ENCODE measurements around the gene MPV17L2.
"Not testable (repeated sequence)": the region's sequence is repeated elsewhere in the genome, so short reads cannot be mapped to it uniquely, and the experiment has no call there.

The MPV17L2 gene

GRCh38 chr19:18193388-18194180 is 566 bp downstream of the MPV17L2 start:
- no peak for DNase-seq

GRCh38 chr19:18194181-18194530 is 1.1 kb downstream of the MPV17L2 start:
- no peak for DNase-seq

- DNase-seq, result peak; percentile 4
Measured at GRCh38 chr19:18194554-18195238, 1.7 kb downstream of the MPV17L2 start.

GRCh38 chr19:18196511-18196845 is 3.5 kb downstream of the MPV17L2 start:
- DNase-seq, result no peak

GRCh38 chr19:18197306-18197705 is 4.3 kb downstream of the MPV17L2 start:
- DNase-seq, result no peak

- DNase-seq, result no peak
Measured at GRCh38 chr19:18197941-18198340, 4.9 kb downstream of the MPV17L2 start.

GRCh38 chr19:18198374-18198773 is 5.4 kb downstream of the MPV17L2 start:
- no peak for DNase-seq

GRCh38 chr19:18202397-18202777 is 9.4 kb downstream of the MPV17L2 start:
- no peak for DNase-seq

GRCh38 chr19:18202778-18203407 is 9.9 kb downstream of the MPV17L2 start:
- peak; percentile 9 for DNase-seq

- peak; percentile 57 for DNase-seq
Measured at GRCh38 chr19:18203408-18203862, 10.4 kb downstream of the MPV17L2 start.

GRCh38 chr19:18203863-18204393 is 10.9 kb downstream of the MPV17L2 start, which contains the start of gene RAB3A:
TSS of gene RAB3A (minus strand) at chr19:18204042. CDS start at chr19:18202740, 1,302 bp downstream.
- peak; percentile 99 for DNase-seq

- peak; percentile 35 for DNase-seq
Measured at GRCh38 chr19:18204394-18205199, 11.6 kb downstream of the MPV17L2 start.

- DNase-seq, result peak; percentile 46
Measured at GRCh38 chr19:18205200-18205892, 12.3 kb downstream of the MPV17L2 start.

- no peak for DNase-seq
Measured at GRCh38 chr19:18206018-18206417, 13.0 kb downstream of the MPV17L2 start.

- peak; percentile 34 for DNase-seq
Measured at GRCh38 chr19:18208098-18208951, 15.3 kb downstream of the MPV17L2 start.

GRCh38 chr19:18209912-18210311 is 16.9 kb downstream of the MPV17L2 start:
- not testable (repeated sequence) for DNase-seq

GRCh38 chr19:18211683-18212082 is 18.7 kb downstream of the MPV17L2 start:
- no peak for DNase-seq

GRCh38 chr19:18214779-18215433 is 21.9 kb downstream of the MPV17L2 start:
- no peak for DNase-seq

GRCh38 chr19:18216789-18217188 is 23.8 kb downstream of the MPV17L2 start:
- no peak for DNase-seq

GRCh38 chr19:18218159-18218558 is 25.1 kb downstream of the MPV17L2 start:
- DNase-seq, result no peak

GRCh38 chr19:18218600-18218999 is 25.6 kb downstream of the MPV17L2 start:
- DNase-seq, result no peak

Data from stimulated activated naive CD4-positive, alpha-beta T cell treated with Interleukin-2 at 50 U/mL for 16 hours (primary cell).